SIG-M5 treated with dmso at 0.1 percent for 504 hours (cell line): ENCODE data around the gene SENP1.
A peak's percentile ranks its signal among the peaks of the same experiment; 100 is the strongest.

ENCODE experiments used
- DNase-seq: peaks from one replicate; lab custom pipeline; 2025; ENCODE audit not compliant: unreplicated experiment; lab: John Stamatoyannopoulos, UW

Gene SENP1

GRCh38 chr12:48037267-48037915, 68.5 kb downstream of the SENP1 start:
- DNase-seq: no peak

- DNase-seq: no peak
Measured at GRCh38 chr12:48036818-48037217, 69.1 kb downstream of the SENP1 start.

GRCh38 chr12:48034835-48035805, 70.8 kb downstream of the SENP1 start:
- DNase-seq: no peak

- DNase-seq: no peak
Measured at GRCh38 chr12:48033451-48033850, 72.4 kb downstream of the SENP1 start.

GRCh38 chr12:48032597-48032996, 73.3 kb downstream of the SENP1 start:
- no peak for DNase-seq

- DNase-seq: no peak
Measured at GRCh38 chr12:48031135-48031960, 74.5 kb downstream of the SENP1 start.

- DNase-seq: no peak
Measured at GRCh38 chr12:48030173-48030650, 75.7 kb downstream of the SENP1 start.

GRCh38 chr12:48029491-48030172, 76.2 kb downstream of the SENP1 start:
- DNase-seq: peak; percentile 60

- DNase-seq: no peak
Measured at GRCh38 chr12:48028541-48029431, 77.1 kb downstream of the SENP1 start.

GRCh38 chr12:48027183-48028002, 78.5 kb downstream of the SENP1 start:
- DNase-seq: no peak

GRCh38 chr12:48026060-48026827, 79.6 kb downstream of the SENP1 start:
- no peak for DNase-seq

GRCh38 chr12:48025281-48025680, 80.6 kb downstream of the SENP1 start:
- no peak for DNase-seq

- DNase-seq: no peak
Measured at GRCh38 chr12:48024735-48025134, 81.1 kb downstream of the SENP1 start.

GRCh38 chr12:48023386-48023785, 82.5 kb downstream of the SENP1 start:
- no peak for DNase-seq

- peak; percentile 15 for DNase-seq
Measured at GRCh38 chr12:48022676-48023385, 83.0 kb downstream of the SENP1 start.

GRCh38 chr12:48022180-48022521, 83.7 kb downstream of the SENP1 start:
- no peak for DNase-seq

- peak; percentile 22 for DNase-seq
Measured at GRCh38 chr12:48021485-48022179, 84.2 kb downstream of the SENP1 start.
